ENCODE measurements around the gene TXNL4A. TPM values are rescaled to one million over a fixed set of nuclear protein-coding genes. Genes with fewer than 3 reads are reported as not detected.

TXNL4A gene
- total RNA-seq, 1 experiment from 2014 or later: 178 TPM

DNA sequence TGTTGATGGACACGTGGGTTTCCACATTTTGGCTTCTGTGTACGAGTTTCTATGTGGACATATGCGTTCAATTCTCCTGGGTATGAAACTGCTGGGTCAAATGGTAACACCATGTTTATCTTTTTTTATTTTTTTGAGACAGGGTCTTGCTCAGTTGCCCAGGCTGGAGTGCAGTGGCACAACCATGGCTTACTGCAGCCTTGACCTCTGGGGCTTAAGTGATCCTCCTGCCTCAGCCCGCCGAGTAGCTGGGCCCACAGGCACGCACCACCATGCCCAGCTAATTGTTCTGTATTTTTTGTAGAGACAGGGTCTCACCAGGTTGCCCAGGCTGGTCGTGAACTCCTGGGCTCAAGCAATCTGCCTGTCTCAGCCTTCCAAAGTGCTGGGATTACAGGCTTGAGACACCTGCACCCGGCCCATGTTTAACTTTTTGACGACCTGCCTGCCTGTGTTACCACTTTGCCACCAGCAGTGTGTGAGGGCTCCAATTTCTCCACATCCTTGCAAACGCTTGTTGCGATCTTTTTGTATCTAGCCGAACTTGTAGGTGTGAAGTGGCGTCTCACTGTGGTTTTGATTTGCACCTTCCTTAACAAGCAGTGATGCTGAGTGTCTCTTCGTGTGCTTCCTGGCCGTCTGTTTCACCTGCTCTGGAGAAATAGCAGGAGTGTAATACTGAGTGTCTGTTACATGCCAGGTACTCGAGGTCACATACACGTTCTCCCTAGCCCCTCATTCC is 17.0 kb downstream of the TXNL4A start:
- Histone ChIP-seq H3K9ac (ENCODE audit: low read length) (no peak overlapping the region), H3K4me2 (ENCODE audit: low read length) (no peak overlapping the region), H3K4me1 (ENCODE audit: control insufficient read depth in 1 of 2, insufficient read depth in 2 of 2, low read length in 2 of 2) (peaks cover 11 to 19% of the 10 kb centered on the region in 2 experiments), H4K20me1 (ENCODE audit: insufficient read depth) (peaks cover 29% of the 10 kb centered on the region; the same call in 1 of the 2 replicates), H3K9me3 (ENCODE audit: control insufficient read depth in 1 of 2, insufficient read depth in 1 of 2, low read depth in 1 of 2, low read length in 2 of 2) (no peaks in the 10 kb centered on the region), H3K27me3 (ENCODE audit: insufficient read depth, low read length) (no peaks in the 10 kb centered on the region), H3K27ac (ENCODE audit: low read depth, low read length) (no peak overlapping the region), H3K9me2 (ENCODE audit: insufficient read depth) (no peaks in the 10 kb centered on the region), H3K79me2 (ENCODE audit: insufficient read depth, low read length) (peaks cover 91% of the 10 kb centered on the region), H3K36me3 (ENCODE audit: control insufficient read depth in 1 of 2, insufficient read depth in 2 of 2, low read length in 2 of 2) (peaks cover 33 to 38% of the 10 kb centered on the region in 2 experiments), H3K4me3 (replicated peaks in 1 of 2; ENCODE audit: low read depth in 1 of 2, low read length in 2 of 2) (no peak overlapping the region), H2AFZ (ENCODE audit: low read depth, low read length, poor library complexity, severe bottlenecking) (no peak overlapping the region)
- ATAC-seq: no peak
- RAD21 ChIA-PET (ENCODE audit: low non-redundant PET in 1 of 2, low total read pairs in 2 of 2, uncharacterized antibody in 2 of 2, unreplicated experiment in 2 of 2): no interaction called here
- POLR2A ChIA-PET: no interaction called here
- intact Hi-C loops (cut with micrococcal nuclease): no loop called here
- no peak for TF ChIP-seq CEBPB (IDR thresholded peaks at IDR 0.05; ENCODE audit: low read depth)
- TF ChIP-seq EZH2 (IDR thresholded peaks at IDR 0.05): no peak
- CTCF ChIA-PET: no interaction called here
- DNase-seq (ENCODE audit: low read depth, low spot score): no peak
- BruUV-seq (replicated peaks): TSS peak; percentile 11

DNA sequence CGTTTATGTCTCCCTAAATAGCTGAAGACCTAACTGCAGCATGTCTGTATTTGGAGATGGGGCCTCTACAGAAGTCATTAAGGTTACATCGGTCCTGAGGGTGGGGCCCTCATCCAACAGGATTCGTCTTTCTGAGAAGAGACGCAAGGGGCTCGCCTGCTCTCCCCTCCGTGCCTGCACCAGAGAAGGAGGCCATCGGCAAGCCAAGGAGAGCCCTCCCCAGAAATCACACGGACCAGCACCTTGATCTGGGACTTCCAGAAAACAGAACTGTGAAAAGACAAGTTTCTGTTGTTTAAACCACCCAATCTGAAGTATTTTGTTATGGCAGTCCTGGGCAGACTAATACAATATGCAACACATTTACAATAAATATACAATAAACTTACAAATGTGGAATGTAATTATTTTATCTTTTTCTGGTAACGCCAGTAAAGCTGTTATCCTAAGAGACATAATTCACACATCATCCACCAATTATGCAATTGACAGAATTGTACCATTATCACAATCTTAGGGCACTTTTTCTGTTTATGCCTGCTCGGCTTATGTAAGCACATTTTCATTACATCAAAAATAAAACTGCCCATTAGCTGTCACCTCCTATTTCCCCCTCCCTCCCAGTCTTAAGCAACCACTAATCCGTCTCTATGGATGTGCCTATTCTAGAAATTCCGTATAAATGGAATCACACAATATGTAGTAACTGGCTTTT is 17.8 kb downstream of the TXNL4A start:
- Histone ChIP-seq H3K79me2 (ENCODE audit: insufficient read depth, low read length) (peaks cover 89% of the 10 kb centered on the region), H3K9me3 (ENCODE audit: control insufficient read depth in 1 of 2, insufficient read depth in 1 of 2, low read depth in 1 of 2, low read length in 2 of 2) (no peaks in the 10 kb centered on the region), H3K27me3 (ENCODE audit: insufficient read depth, low read length) (no peaks in the 10 kb centered on the region), H2AFZ (ENCODE audit: low read depth, low read length, poor library complexity, severe bottlenecking) (no peak overlapping the region), H3K9me2 (ENCODE audit: insufficient read depth) (no peaks in the 10 kb centered on the region), H3K36me3 (ENCODE audit: control insufficient read depth in 1 of 2, insufficient read depth in 2 of 2, low read length in 2 of 2) (peaks cover 32 to 33% of the 10 kb centered on the region in 2 experiments), H3K9ac (ENCODE audit: low read length) (no peak overlapping the region), H3K4me3 (replicated peaks in 1 of 2; ENCODE audit: low read depth in 1 of 2, low read length in 2 of 2) (no peak overlapping the region), H3K4me1 (ENCODE audit: control insufficient read depth in 1 of 2, insufficient read depth in 2 of 2, low read length in 2 of 2) (peaks cover 11 to 27% of the 10 kb centered on the region in 2 experiments), H3K4me2 (ENCODE audit: low read length) (no peak overlapping the region), H3K27ac (ENCODE audit: low read depth, low read length) (no peak overlapping the region), H4K20me1 (ENCODE audit: insufficient read depth) (peaks cover 21% of the 10 kb centered on the region; the same call in 1 of the 2 replicates)
- TF ChIP-seq POLR2AphosphoS5 (IDR thresholded peaks at IDR 0.05; ENCODE audit: low read depth, low read length) (peak; percentile 29; the same call in 1 of the 2 replicates), ZFX (IDR thresholded peaks at IDR 0.05) (no peak)
- RAD21 ChIA-PET (ENCODE audit: low non-redundant PET in 1 of 2, low total read pairs in 2 of 2, uncharacterized antibody in 2 of 2, unreplicated experiment in 2 of 2): no interaction called here
- no TSS peak for BruUV-seq (replicated peaks)
- DNase-seq (ENCODE audit: low read depth, low spot score) (no peak), ATAC-seq (no peak)
- intact Hi-C loops (cut with micrococcal nuclease): no loop called here
- CTCF ChIA-PET: no interaction called here
- POLR2A ChIA-PET: no interaction called here
